Activated CD8-positive, alpha-beta memory T cell treated with anti-CD3 and anti-CD28 coated beads for 48 hours (primary cell): Measurements from ENCODE around the gene FEM1B.

Source experiments
- DNase-seq, 3 experiments: peaks; one replicate each; pipeline ENCODE4 v3.0.0-alpha.2; 2020; ENCODE audit warnings: low read depth in 2 of 3, low spot score in 2 of 3

The FEM1B gene

GRCh38 chr15:68284616-68285258 lies 7.2 kb downstream of the FEM1B start:
- DNase-seq: no peak

GRCh38 chr15:68285259-68285980 lies 7.9 kb downstream of the FEM1B start:
- no peak for DNase-seq

GRCh38 chr15:68286256-68286655 lies 8.7 kb downstream of the FEM1B start:
- DNase-seq: no peak

- no peak for DNase-seq
These were observed 11.5 kb downstream of the FEM1B start for GRCh38 chr15:68289057-68289456.

GRCh38 chr15:68289621-68290352 lies 12.2 kb downstream of the FEM1B start:
- DNase-seq: no peak

GRCh38 chr15:68290715-68291114 lies 13.2 kb downstream of the FEM1B start:
- no peak for DNase-seq

- no peak for DNase-seq
These were observed 14.7 kb downstream of the FEM1B start for GRCh38 chr15:68292157-68292781.

- DNase-seq: no peak
These were observed 15.4 kb downstream of the FEM1B start for GRCh38 chr15:68292967-68293366.

GRCh38 chr15:68295014-68295805 lies 17.7 kb downstream of the FEM1B start:
- DNase-seq: no peak

GRCh38 chr15:68298336-68298735 lies 20.8 kb downstream of the FEM1B start:
- no peak for DNase-seq

GRCh38 chr15:68298882-68299381 lies 21.4 kb downstream of the FEM1B start:
- DNase-seq: no peak

GRCh38 chr15:68299436-68299835 lies 21.9 kb downstream of the FEM1B start:
- no peak for DNase-seq

GRCh38 chr15:68300115-68300940 lies 22.8 kb downstream of the FEM1B start:
- no peak for DNase-seq

GRCh38 chr15:68301301-68301700 lies 23.8 kb downstream of the FEM1B start:
- DNase-seq: no peak

- no peak for DNase-seq
These were observed 25.2 kb downstream of the FEM1B start for GRCh38 chr15:68302729-68303128.

- DNase-seq: no peak
These were observed 25.6 kb downstream of the FEM1B start for GRCh38 chr15:68303134-68303533.

- DNase-seq: no peak
These were observed 26.3 kb downstream of the FEM1B start for GRCh38 chr15:68303560-68304436.

GRCh38 chr15:68304589-68305337 lies 27.2 kb downstream of the FEM1B start:
- DNase-seq: no peak
